Activated B cell treated with CpG ODN at 0.5 μM for 24 hours (primary cell): ENCODE measurements around the gene DCXR. TPM values are rescaled to one million over a fixed set of nuclear protein-coding genes. Genes with fewer than 3 reads are reported as not detected.

Source experiments
- ATAC-seq: fragments of 200-7000 bp; cut with Tn5 transposase; one replicate; pipeline ENCODE4 v1.10.0; 2021; ENCODE audit warnings: low read depth, mild to moderate bottlenecking, moderate library complexity
- CTCF ChIA-PET: fragments of 350-600 bp; sonication (Branson Sonifier 250); formaldehyde crosslinking; loops from one replicate; lab custom pipeline; 2021; ENCODE audit warnings: antibody characterized with exemption; lab: Charles Lee
- POLR2A ChIA-PET: fragments of 350-600 bp; sonication (Branson Sonifier 250); formaldehyde crosslinking; loops from one replicate; lab custom pipeline; 2021; ENCODE audit warnings: antibody characterized with exemption; lab: Charles Lee
- DNase-seq: peaks from one replicate; pipeline ENCODE4 v3.0.0; 2022
- H3K27ac Mint-ChIP-seq: one replicate; pipeline ENCODE4 v1.8.0; 2020; ENCODE audit warnings: mixed read lengths
- H3K27me3 Mint-ChIP-seq: one replicate; pipeline ENCODE4 v1.8.0; 2021; ENCODE audit warnings: mixed read lengths
- H3K36me3 Mint-ChIP-seq: one replicate; pipeline ENCODE4 v1.8.0; 2021; ENCODE audit warnings: low read depth, mixed read lengths
- H3K4me1 Mint-ChIP-seq: one replicate; pipeline ENCODE4 v1.8.0; 2021; ENCODE audit warnings: mixed read lengths
- H3K4me3 Mint-ChIP-seq: one replicate; pipeline ENCODE4 v1.8.0; 2020; ENCODE audit warnings: mild to moderate bottlenecking, mixed read lengths
- H3K9me3 Mint-ChIP-seq: one replicate; pipeline ENCODE4 v1.8.0; 2020; ENCODE audit warnings: mixed read lengths
- CTCF ChIP-seq: fragments of 200-600 bp; IDR thresholded peaks from one replicate; pipeline ENCODE4 v1.8.0; 2022; ENCODE audit warnings: antibody characterized with exemption, mild to moderate bottlenecking
- intact Hi-C: fragments of 100-400 bp; cut with micrococcal nuclease; formaldehyde crosslinking; loops from one replicate; pipeline ENCODE4 v1.15.1; 2024
- total RNA-seq: library from RNA; stranded (reverse); gene quantifications from 2 replicates; pipeline ENCODE4 v1.2.3, GENCODE V29; 2022

DCXR gene
- total RNA-seq, 1 donor from 2014 or later: 84.3 TPM

DNA sequence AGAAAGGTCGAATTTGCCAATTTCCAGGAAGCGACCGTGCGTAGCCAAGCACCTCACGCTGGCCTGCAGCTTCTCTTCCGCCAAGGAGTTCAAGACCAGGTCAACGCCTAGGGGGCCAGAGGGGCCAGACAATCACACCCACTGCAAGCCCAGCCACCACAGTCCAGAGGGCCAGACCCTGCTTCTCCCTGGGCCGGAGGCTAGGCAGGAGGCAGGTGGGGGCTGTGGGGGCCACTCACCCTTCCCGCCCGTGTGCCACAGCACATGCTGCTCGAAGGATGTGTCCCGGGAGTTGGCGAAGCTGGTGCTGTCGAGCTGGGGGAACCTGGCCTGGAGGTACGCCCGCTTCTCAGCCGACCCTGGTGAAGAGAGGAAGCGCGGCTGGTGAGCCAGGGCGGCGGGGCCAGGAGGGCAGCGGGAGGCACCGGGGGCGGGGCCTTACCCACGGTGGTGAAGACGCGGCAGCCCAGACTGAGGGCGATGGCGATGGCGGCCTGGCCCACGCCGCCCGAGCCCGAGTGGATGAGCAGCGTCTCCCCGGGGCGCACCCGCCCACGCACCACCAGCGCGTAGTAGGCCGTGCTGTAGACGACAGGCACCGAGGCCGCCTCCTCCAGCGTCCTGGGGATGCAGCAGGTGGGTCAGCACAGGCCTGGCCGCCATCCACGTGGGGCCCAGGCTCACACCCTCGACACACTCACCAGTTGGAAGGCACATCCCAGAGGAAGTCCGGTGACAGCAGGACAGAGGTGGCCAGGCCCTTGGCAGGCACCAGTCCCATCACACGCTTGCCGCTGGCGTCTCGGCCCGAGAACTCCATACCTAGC lies 46.2 kb upstream of the DCXR start:
- H3K27ac Mint-ChIP-seq: no peak overlapping the region
- CTCF ChIA-PET: no interaction called here

DNA sequence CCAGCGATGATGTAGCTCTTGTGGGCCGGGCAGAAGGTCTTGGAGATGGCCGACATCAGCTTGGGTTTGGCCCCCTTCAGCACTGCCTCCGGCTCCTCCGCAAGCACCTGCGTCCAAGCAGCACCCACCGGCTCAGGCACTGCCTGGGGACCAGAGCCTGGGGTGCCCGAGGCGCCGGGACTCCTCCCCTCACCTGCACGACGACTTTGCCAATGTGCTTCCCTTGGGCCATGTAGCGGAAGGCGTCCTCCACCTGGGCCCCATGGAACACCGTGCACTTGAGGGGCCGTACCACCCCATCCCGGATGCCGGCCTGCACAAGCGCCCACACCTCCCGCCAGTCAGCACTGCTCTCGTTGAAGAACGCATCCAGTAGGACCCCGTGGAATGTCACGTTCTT lies 45.5 kb upstream of the DCXR start:
- Mint-ChIP-seq H3K4me1 (no peaks in the 10 kb centered on the region), H3K27ac (no peak overlapping the region), H3K27me3 (no peaks in the 10 kb centered on the region), H3K9me3 (no peaks in the 10 kb centered on the region), H3K36me3 (peaks cover 62% of the 10 kb centered on the region), H3K4me3 (no peak overlapping the region)
- ChIA-PET CTCF (no interaction called here), POLR2A (interaction anchor here (0.6 kb wide), 1 partner anchor 13 kb away, joined by 3 read pairs; no protein-coding TSS in a partner anchor)
- ATAC-seq (no peak), DNase-seq (no peak)
- TF ChIP-seq CTCF: no peak
- intact Hi-C loops: no loop called here

More for the DNA sequence above, 46.2 kb upstream of the DCXR start:
- ATAC-seq: no peak
- no peak overlapping the region for H3K4me3 Mint-ChIP-seq
- H3K9me3 Mint-ChIP-seq: no peaks in the 10 kb centered on the region
- no peaks in the 10 kb centered on the region for H3K4me1 Mint-ChIP-seq
- DNase-seq: no peak
- no peaks in the 10 kb centered on the region for H3K27me3 Mint-ChIP-seq
- intact Hi-C loops: no loop called here
- POLR2A ChIA-PET: no interaction called here
- TF ChIP-seq CTCF: no peak
- peaks cover 64% of the 10 kb centered on the region for H3K36me3 Mint-ChIP-seq

- DNase-seq: no peak
- POLR2A ChIA-PET: interaction anchor here (1.0 kb wide), 1 partner anchor 19 kb away, joined by 3 read pairs; no protein-coding TSS in a partner anchor
Measured at GRCh38 chr17:82082456-82082855, 45.0 kb upstream of the DCXR start.

GRCh38 chr17:82081966-82082365 lies 44.5 kb upstream of the DCXR start:
- CTCF ChIA-PET: no interaction called here
- no peak for ATAC-seq
- POLR2A ChIA-PET: interaction anchor here (1.0 kb wide), 1 partner anchor 18 kb away, joined by 3 read pairs; no protein-coding TSS in a partner anchor
- no peaks in the 10 kb centered on the region for H3K4me1 Mint-ChIP-seq
- intact Hi-C loops: no loop called here
- H3K27me3 Mint-ChIP-seq: no peaks in the 10 kb centered on the region
- H3K9me3 Mint-ChIP-seq: no peaks in the 10 kb centered on the region
- H3K36me3 Mint-ChIP-seq: peaks cover 56% of the 10 kb centered on the region
- TF ChIP-seq CTCF: no peak
- no peak overlapping the region for H3K4me3 Mint-ChIP-seq
- H3K27ac Mint-ChIP-seq: no peak overlapping the region
- DNase-seq: no peak

More at GRCh38 chr17:82082456-82082855, 45.0 kb upstream of the DCXR start:
- Mint-ChIP-seq H3K27ac (no peak overlapping the region), H3K9me3 (no peaks in the 10 kb centered on the region), H3K4me3 (no peak overlapping the region), H3K36me3 (peaks cover 58% of the 10 kb centered on the region), H3K4me1 (no peaks in the 10 kb centered on the region), H3K27me3 (no peaks in the 10 kb centered on the region)
- intact Hi-C loops: no loop called here
- no peak for ATAC-seq
- CTCF ChIA-PET: no interaction called here
- TF ChIP-seq CTCF: no peak

DNA sequence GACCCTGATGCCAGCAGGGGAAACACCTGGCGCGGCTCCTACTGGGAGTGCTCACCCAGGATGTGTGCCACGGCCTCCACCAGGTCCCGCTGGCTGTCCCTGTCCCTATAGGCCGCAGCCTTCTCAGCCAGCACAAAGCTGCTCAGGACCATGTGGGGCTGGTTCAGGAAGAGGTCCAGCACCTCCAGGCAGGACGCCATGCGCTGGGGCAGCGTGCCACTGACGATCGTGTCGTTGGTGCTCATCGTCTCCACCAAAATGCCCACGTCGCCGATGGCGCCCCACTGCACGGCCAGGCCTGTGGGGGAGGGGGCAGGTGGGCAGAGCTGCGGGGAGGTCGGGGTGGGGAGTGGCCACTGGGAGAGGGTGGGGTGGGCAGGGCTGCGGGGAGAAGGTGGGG lies 44.0 kb upstream of the DCXR start:
- no peak for TF ChIP-seq CTCF
- ATAC-seq: no peak
- no peak for DNase-seq
- H3K36me3 Mint-ChIP-seq: peaks cover 53% of the 10 kb centered on the region
- no peaks in the 10 kb centered on the region for H3K4me1 Mint-ChIP-seq
- H3K27me3 Mint-ChIP-seq: no peaks in the 10 kb centered on the region
- no peaks in the 10 kb centered on the region for H3K9me3 Mint-ChIP-seq
- no peak overlapping the region for H3K27ac Mint-ChIP-seq
- H3K4me3 Mint-ChIP-seq: no peak overlapping the region
- ChIA-PET POLR2A (no interaction called here), CTCF (no interaction called here)
- intact Hi-C loops: no loop called here
